ENCODE measurements around the gene FAF2.

DNA sequence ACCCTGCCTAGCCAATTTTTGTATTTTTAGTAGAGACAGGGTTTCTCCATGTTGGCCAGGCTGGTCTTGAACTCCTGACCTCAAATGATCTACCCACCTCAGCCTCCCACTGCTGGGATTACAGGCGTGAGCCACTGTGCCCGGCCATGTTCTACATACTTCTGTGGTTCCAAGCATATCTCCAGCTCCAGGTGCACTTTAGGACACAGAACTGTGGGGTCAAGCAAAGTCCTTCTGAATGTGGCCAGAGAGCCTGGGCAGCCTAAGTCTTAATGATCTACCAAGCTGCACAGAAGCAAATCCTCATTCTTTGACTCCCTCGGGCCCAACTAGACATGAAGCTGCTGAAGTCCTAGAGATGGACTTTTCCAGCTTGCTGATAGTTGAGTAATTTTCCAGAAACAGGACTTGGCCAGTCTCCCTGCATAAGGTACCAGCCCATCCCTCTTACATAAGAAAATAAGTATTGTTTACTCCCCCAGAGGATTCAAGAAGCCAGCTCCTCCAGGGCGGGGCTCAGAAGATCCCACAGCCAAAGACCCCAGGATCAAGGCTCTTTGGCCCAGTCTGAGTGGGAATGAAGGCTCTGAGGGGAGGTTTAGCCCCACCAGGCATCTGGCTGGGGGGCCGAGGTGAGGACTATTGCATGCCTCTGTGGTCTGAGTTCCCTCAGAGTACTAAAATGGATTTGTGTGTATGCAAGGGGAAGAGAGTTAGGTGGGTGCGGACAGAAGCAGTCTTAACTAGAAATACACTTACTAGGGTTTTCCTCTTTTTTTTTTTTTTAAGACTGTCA lies 40.5 kb upstream of the FAF2 start:
- no peak for TF ChIP-seq POLR2A (IDR thresholded peaks at IDR 0.05; ENCODE audit: low read depth, low read length)
- no peak for TF ChIP-seq POLR2AphosphoS5 (IDR thresholded peaks at IDR 0.05; ENCODE audit: low read depth, low read length)
